GF-D8 (cell line): ENCODE results near the gene CHTF8.

Experiments used
- DNase-seq: peaks from one replicate; lab custom pipeline; 2025; lab: John Stamatoyannopoulos, UW

The CHTF8 gene

GRCh38 chr16:69084289-69084688 lies 48.1 kb downstream of the CHTF8 start:
- DNase-seq = no peak

- no peak for DNase-seq
Measured at GRCh38 chr16:69083306-69083941, 49.0 kb downstream of the CHTF8 start.

- no peak for DNase-seq
Measured at GRCh38 chr16:69079697-69080096, 52.7 kb downstream of the CHTF8 start.

- no peak for DNase-seq
Measured at GRCh38 chr16:69078073-69078472, 54.3 kb downstream of the CHTF8 start.

- DNase-seq = no peak
Measured at GRCh38 chr16:69077251-69077650, 55.1 kb downstream of the CHTF8 start.

- DNase-seq = no peak
Measured at GRCh38 chr16:69073181-69073702, 59.1 kb downstream of the CHTF8 start.

- no peak for DNase-seq
Measured at GRCh38 chr16:69072640-69072974, 59.8 kb downstream of the CHTF8 start.

- DNase-seq = no peak
Measured at GRCh38 chr16:69071036-69071435, 61.4 kb downstream of the CHTF8 start.

GRCh38 chr16:69069504-69069903 lies 62.9 kb downstream of the CHTF8 start:
- no peak for DNase-seq
